Gastroesophageal sphincter (tissue), 3 donors: Measurements from ENCODE around the gene ZBTB40.

Experiments
- CTCF ChIP-seq, 4 experiments: fragments of 200-600 bp in 2 of 4; fragments of 450-650 bp in 2 of 4; sonication (generic) in 1 of 4; IDR thresholded peaks; one replicate each; pipeline ENCODE4 v1.5.1; 2017 to 2019; ENCODE audit warnings: antibody characterized with exemption in 4 of 4, mild to moderate bottlenecking in 2 of 4, moderate library complexity in 2 of 4
- EP300 ChIP-seq: sonication (generic); formaldehyde crosslinking; IDR thresholded peaks from one replicate; pipeline ENCODE4 v1.6.1; 2017; ENCODE audit warnings: antibody characterized with exemption, mild to moderate bottlenecking
- POLR2A ChIP-seq, 2 donors: fragments of 450-650 bp; IDR thresholded peaks; one replicate each; pipeline ENCODE4 v1.6.1; 2017; ENCODE audit warnings: antibody characterized with exemption in 2 of 2, mild to moderate bottlenecking in 2 of 2, moderate library complexity in 1 of 2

- TF ChIP-seq CTCF (IDR thresholded peaks at IDR 0.05) (no peak), EP300 (no peak), POLR2A (IDR thresholded peaks at IDR 0.05) (no peak)
Measured at GRCh38 chr1:22453181-22453580, 1.5 kb downstream of the ZBTB40 start.
